ENCODE measurements around the gene SEMA6A. TPM values are rescaled to one million over a fixed set of nuclear protein-coding genes. Genes with fewer than 3 reads are reported as not detected.

Gene SEMA6A
- total and polyA plus RNA-seq, 8 donors, result 8.9 to 24.5 (median 14.1) TPM

DNA sequence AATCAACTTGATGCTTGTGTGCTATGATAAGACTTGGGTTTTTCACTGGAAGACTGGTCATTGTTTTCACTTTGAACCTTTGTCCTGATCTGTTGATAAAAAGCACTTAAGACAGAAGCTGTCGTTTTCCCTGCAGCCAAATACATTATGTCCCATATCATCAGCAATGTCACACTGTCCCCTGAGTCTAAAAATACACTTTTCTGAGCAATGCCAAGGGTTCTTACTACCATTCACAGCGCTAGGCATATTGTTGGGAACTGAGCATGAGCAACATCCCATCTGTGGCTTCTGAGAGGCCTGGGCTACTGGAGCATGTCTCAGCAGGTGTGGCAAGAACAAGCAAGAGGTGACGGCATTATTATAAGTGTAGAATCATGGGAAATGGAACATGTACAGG lies 81.8 kb downstream of the SEMA6A start:
- H3K4me3 ChIP-seq, result no peak overlapping the region
- H3K27ac ChIP-seq, result no peak overlapping the region
- H3K4me1 ChIP-seq, result no peaks in the 10 kb centered on the region
- 82 to 87% methylated on average over 3 of the region's 3 CpGs for WGBS, 2 donors
- H3K27me3 ChIP-seq, result no peaks in the 10 kb centered on the region
- H3K36me3 ChIP-seq, result peaks cover 0 to 4% (median 0%) of the 10 kb centered on the region in 3 donors
- intact Hi-C loops (cut with DNase I), result no loop called here
- TF ChIP-seq, protein P1, sequence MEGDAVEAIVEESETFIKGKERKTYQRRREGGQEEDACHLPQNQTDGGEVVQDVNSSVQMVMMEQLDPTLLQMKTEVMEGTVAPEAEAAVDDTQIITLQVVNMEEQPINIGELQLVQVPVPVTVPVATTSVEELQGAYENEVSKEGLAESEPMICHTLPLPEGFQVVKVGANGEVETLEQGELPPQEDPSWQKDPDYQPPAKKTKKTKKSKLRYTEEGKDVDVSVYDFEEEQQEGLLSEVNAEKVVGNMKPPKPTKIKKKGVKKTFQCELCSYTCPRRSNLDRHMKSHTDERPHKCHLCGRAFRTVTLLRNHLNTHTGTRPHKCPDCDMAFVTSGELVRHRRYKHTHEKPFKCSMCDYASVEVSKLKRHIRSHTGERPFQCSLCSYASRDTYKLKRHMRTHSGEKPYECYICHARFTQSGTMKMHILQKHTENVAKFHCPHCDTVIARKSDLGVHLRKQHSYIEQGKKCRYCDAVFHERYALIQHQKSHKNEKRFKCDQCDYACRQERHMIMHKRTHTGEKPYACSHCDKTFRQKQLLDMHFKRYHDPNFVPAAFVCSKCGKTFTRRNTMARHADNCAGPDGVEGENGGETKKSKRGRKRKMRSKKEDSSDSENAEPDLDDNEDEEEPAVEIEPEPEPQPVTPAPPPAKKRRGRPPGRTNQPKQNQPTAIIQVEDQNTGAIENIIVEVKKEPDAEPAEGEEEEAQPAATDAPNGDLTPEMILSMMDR (IDR thresholded peaks at IDR 0.05), result no peak
- ATAC-seq (no peak), DNase-seq (no peak), FAIRE-seq (no peak)
- no peaks in the 10 kb centered on the region for H3K9me3 ChIP-seq

DNA sequence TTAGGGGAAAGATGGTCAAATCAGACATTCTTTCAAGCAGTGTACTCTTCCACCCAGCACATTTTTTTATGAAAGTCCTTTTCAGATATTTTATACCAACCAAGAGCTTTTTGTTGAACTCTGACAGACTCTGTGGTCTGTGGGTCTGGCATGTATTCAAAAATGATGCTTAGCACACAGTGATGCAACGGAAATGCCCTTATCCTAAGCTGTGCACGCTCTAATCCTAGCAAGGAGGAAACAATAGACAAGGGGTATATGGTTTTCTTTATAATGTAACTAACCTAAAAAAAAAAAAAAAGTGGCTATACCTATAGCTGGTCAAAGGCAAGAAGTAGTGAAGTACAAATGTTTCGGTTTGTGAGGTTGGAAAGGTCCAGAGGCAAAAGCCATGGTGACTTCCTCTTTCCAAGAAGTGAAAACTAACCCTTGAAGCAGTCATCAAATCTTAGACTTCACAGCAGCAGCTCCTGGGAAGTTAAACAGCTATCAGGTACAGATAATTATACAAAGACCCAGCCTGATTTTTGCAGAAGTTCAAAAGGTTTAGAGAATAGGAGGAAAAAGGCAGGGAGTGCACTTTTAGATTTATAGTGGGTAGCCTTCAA lies 82.5 kb downstream of the SEMA6A start:
- no peaks in the 10 kb centered on the region for H3K4me1 ChIP-seq
- intact Hi-C loops (cut with DNase I), result no loop called here
- no peak overlapping the region for H3K27ac ChIP-seq
- TF ChIP-seq, protein P1 (IDR thresholded peaks at IDR 0.05), result no peak
- peak in 3 of 4 donors; percentile 25 to 71 (median 26) for ATAC-seq
- FAIRE-seq, result no peak
- H3K27me3 ChIP-seq, result no peaks in the 10 kb centered on the region
- peaks cover 0 to 4% (median 0%) of the 10 kb centered on the region in 3 donors for H3K36me3 ChIP-seq
- H3K9me3 ChIP-seq, result no peaks in the 10 kb centered on the region
- no peak overlapping the region for H3K4me3 ChIP-seq
- DNase-seq, result no peak
- WGBS, 2 donors, result 71 to 82% methylated on average over 3 of the region's 3 CpGs

DNA sequence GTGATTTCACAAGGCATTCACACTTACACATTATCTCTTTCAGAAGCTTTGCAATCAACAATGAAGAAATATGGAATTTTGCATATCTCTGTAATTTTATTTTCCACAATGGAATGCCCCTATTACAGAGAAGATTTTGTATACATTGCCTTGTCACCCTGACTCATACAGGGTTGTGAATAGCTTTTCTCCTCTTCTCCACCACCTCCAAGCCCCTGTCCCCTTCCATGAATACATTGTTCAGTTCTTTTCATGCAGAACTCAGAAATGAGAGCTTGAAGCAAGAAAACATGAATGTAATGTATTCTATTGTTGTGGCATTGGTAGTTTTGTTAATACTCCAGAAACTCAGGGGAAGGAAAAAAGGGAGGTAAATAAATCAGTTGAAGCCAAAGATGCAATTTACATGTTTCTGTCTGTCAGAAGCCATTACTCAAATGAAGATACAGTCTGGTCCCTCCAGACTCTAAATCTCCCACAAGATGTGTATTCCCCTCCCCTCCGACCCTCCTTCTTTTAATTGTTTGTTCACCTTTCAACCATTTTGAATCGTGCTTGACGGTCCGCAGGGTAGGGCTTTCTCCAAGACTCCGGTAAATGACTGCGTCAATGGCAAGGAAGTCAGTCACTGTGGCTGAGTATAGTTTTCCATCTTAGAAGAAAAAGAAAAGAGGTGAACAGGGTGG lies 86.1 kb downstream of the SEMA6A start:
- H3K9me3 ChIP-seq, result no peaks in the 10 kb centered on the region
- H3K27me3 ChIP-seq, result no peaks in the 10 kb centered on the region
- no peaks in the 10 kb centered on the region for H3K4me1 ChIP-seq
- WGBS, 2 donors, result 94 to 96% methylated on average over 6 of the region's 6 CpGs
- peaks cover 0 to 4% (median 0%) of the 10 kb centered on the region in 3 donors for H3K36me3 ChIP-seq
- H3K4me3 ChIP-seq, result no peak overlapping the region
- ATAC-seq (no peak), FAIRE-seq (no peak), DNase-seq (no peak)
- intact Hi-C loops (cut with DNase I), result no loop called here
- H3K27ac ChIP-seq, result no peak overlapping the region
- TF ChIP-seq, protein P1 (IDR thresholded peaks at IDR 0.05), result no peak

DNA sequence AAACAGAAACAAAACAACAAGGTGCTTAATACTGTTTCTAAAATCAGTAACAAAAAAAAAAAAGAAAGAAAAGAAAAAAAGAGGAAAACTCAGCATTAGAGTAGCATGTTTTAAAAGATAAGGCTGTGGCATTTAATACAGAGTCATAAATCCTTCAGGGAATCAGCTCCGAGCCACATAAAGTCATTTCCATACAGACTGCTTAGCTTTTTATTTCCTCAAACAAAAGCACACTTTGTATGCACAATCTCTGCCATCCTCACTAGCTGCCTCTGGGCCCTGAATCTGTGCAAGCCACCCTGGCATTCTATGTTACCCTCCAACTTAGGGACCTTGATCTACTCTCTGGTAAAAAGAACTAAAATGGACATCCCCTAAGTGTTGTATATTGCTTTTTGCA lies 87.6 kb downstream of the SEMA6A start:
- 59 to 67% methylated on average over 1 of the region's 1 CpG for WGBS, 2 donors
- Histone ChIP-seq H3K9me3 (no peaks in the 10 kb centered on the region), H3K27ac (no peak overlapping the region), H3K27me3 (no peaks in the 10 kb centered on the region), H3K36me3 (peaks cover 0 to 4% (median 0%) of the 10 kb centered on the region in 3 donors), H3K4me3 (no peak overlapping the region), H3K4me1 (no peaks in the 10 kb centered on the region)
- TF ChIP-seq, protein P1 (IDR thresholded peaks at IDR 0.05), result no peak
- intact Hi-C loops (cut with DNase I), result no loop called here
- DNase-seq (no peak), FAIRE-seq (no peak), ATAC-seq (peak in 3 of 4 donors; percentile 34 to 56 (median 54))

DNA sequence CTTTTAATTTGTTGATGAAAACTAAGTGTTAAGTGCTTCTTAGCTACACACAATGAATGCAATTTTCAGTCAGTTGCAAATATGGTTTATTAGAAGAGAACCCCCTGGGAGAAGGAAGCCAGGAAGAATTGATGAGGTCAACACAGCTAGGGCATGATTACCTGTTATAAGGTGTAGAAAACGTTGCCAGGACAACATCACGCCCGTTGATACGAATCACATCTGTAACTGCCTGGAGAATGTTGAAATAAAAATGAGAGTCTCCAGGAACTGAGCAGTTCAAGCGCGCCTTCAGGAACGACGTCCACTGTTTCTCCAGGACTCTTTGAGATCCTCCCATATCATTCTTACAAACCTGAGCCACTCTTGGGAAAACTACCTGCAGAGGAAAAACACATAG lies 88.0 kb downstream of the SEMA6A start:
- peak in 3 of 4 donors; percentile 42 to 85 (median 67) for ATAC-seq
- TF ChIP-seq, protein P1 (IDR thresholded peaks at IDR 0.05), result no peak
- Histone ChIP-seq H3K27ac (no peak overlapping the region), H3K4me3 (no peak overlapping the region), H3K27me3 (no peaks in the 10 kb centered on the region), H3K36me3 (peaks cover 0 to 4% (median 0%) of the 10 kb centered on the region in 3 donors), H3K9me3 (no peaks in the 10 kb centered on the region), H3K4me1 (no peaks in the 10 kb centered on the region)
- WGBS, 2 donors, result 53 to 62% methylated on average over 8 of the region's 8 CpGs
- peak in 1 of 6 donors; percentile 5 for DNase-seq
- intact Hi-C loops (cut with DNase I), result no loop called here
- FAIRE-seq, result no peak
